Stomach (tissue), 4 donors: ENCODE results near the gene BRAP.

Experiments used
- CTCF ChIP-seq, 7 experiments: fragments of 450-650 bp in 4 of 7; fragments of 200-600 bp in 3 of 7; sonication (generic) in 3 of 7; IDR thresholded peaks; one replicate each; pipeline ENCODE4 v1.5.1; 2016 to 2019; ENCODE audit warnings: antibody characterized with exemption in 7 of 7, control low read depth in 2 of 7, mild to moderate bottlenecking in 1 of 7
- EP300 ChIP-seq: sonication (generic); formaldehyde crosslinking; IDR thresholded peaks from one replicate; pipeline ENCODE4 v1.6.1; 2017; ENCODE audit warnings: antibody characterized with exemption
- POLR2A ChIP-seq, 4 donors: fragments of 450-650 bp; IDR thresholded peaks; one replicate each; pipeline ENCODE4 v1.6.1; 2016; ENCODE audit warnings: antibody characterized with exemption in 4 of 4, control low read depth in 2 of 4, mild to moderate bottlenecking in 1 of 4, moderate library complexity in 1 of 4
- POLR2AphosphoS5 ChIP-seq, 3 donors: sonication (generic); formaldehyde crosslinking; IDR thresholded peaks; one replicate each; pipeline ENCODE4 v1.6.1; 2016; ENCODE audit warnings: antibody characterized with exemption in 3 of 3

GRCh38 chr12:111677186-111677585 lies 8.6 kb downstream of the BRAP start:
- no peak for TF ChIP-seq EP300
- TF ChIP-seq POLR2AphosphoS5 (IDR thresholded peaks at IDR 0.05) = no peak
- TF ChIP-seq CTCF (IDR thresholded peaks at IDR 0.05) = no peak
- TF ChIP-seq POLR2A (IDR thresholded peaks at IDR 0.05) = no peak
